Measurements from ENCODE around the gene HS3ST5.

The HS3ST5 gene

GRCh38 chr6:114292431-114292830 lies 50.4 kb downstream of the HS3ST5 start:
- TF ChIP-seq CTCF (IDR thresholded peaks at IDR 0.05): no peak
- Histone ChIP-seq H3K4me1 (ENCODE audit: control insufficient read depth in 1 of 2, insufficient read depth in 1 of 2, low read depth in 1 of 2, low read length in 1 of 2) (no peaks in the 10 kb centered on the region), H3K4me3 (ENCODE audit: low read depth in 1 of 2, low read length in 1 of 2) (no peak overlapping the region), H3K27ac (no peak overlapping the region), H3K36me3 (no peaks in the 10 kb centered on the region), H3K9me3 (no peaks in the 10 kb centered on the region), H3K27me3 (no peaks in the 10 kb centered on the region)

- Histone ChIP-seq H3K27ac (no peak overlapping the region), H3K4me1 (ENCODE audit: control insufficient read depth in 1 of 2, insufficient read depth in 1 of 2, low read depth in 1 of 2, low read length in 1 of 2) (no peaks in the 10 kb centered on the region), H3K9me3 (no peaks in the 10 kb centered on the region), H3K4me3 (ENCODE audit: low read depth in 1 of 2, low read length in 1 of 2) (no peak overlapping the region), H3K36me3 (no peaks in the 10 kb centered on the region), H3K27me3 (no peaks in the 10 kb centered on the region)
- TF ChIP-seq CTCF (IDR thresholded peaks at IDR 0.05): no peak
Observed at GRCh38 chr6:114291428-114291827, 51.4 kb downstream of the HS3ST5 start.

GRCh38 chr6:114290864-114291263 lies 52.0 kb downstream of the HS3ST5 start:
- Histone ChIP-seq H3K27me3 (no peaks in the 10 kb centered on the region), H3K4me3 (ENCODE audit: low read depth in 1 of 2, low read length in 1 of 2) (no peak overlapping the region), H3K4me1 (ENCODE audit: control insufficient read depth in 1 of 2, insufficient read depth in 1 of 2, low read depth in 1 of 2, low read length in 1 of 2) (no peaks in the 10 kb centered on the region), H3K9me3 (no peaks in the 10 kb centered on the region), H3K27ac (no peak overlapping the region), H3K36me3 (no peaks in the 10 kb centered on the region)
- no peak for TF ChIP-seq CTCF (IDR thresholded peaks at IDR 0.05)

GRCh38 chr6:114288701-114289495 lies 53.9 kb downstream of the HS3ST5 start:
- no peak overlapping the region for H3K4me3 ChIP-seq (ENCODE audit: low read depth in 1 of 2, low read length in 1 of 2)
- no peaks in the 10 kb centered on the region for H3K36me3 ChIP-seq
- no peaks in the 10 kb centered on the region for H3K27me3 ChIP-seq
- no peak for TF ChIP-seq CTCF (IDR thresholded peaks at IDR 0.05)
- H3K9me3 ChIP-seq: no peaks in the 10 kb centered on the region
- no peak overlapping the region for H3K27ac ChIP-seq
- no peaks in the 10 kb centered on the region for H3K4me1 ChIP-seq (ENCODE audit: control insufficient read depth in 1 of 2, insufficient read depth in 1 of 2, low read depth in 1 of 2, low read length in 1 of 2)

- no peak for TF ChIP-seq CTCF (IDR thresholded peaks at IDR 0.05)
- Histone ChIP-seq H3K27ac (no peak overlapping the region), H3K9me3 (no peaks in the 10 kb centered on the region), H3K27me3 (no peaks in the 10 kb centered on the region), H3K4me1 (ENCODE audit: control insufficient read depth in 1 of 2, insufficient read depth in 1 of 2, low read depth in 1 of 2, low read length in 1 of 2) (no peaks in the 10 kb centered on the region), H3K36me3 (no peaks in the 10 kb centered on the region), H3K4me3 (ENCODE audit: low read depth in 1 of 2, low read length in 1 of 2) (no peak overlapping the region)
Observed at GRCh38 chr6:114287461-114287860, 55.4 kb downstream of the HS3ST5 start.
